Activated naive CD8-positive, alpha-beta T cell treated with anti-CD3 and anti-CD28 coated beads, Interleukin-2, amount 10 ng/mL, durations not matched to agents 7 days and 5 days (primary cell): ENCODE data around the gene GOT1. TPM values are rescaled to one million over a fixed set of nuclear protein-coding genes. Genes with fewer than 3 reads are reported as not detected.

Experiments used
- ATAC-seq: fragments of 150-1000 bp; cut with Tn5 transposase; one replicate; pipeline ENCODE4 v1.10.0; 2021; ENCODE audit warnings: low read depth, moderate library complexity
- POLR2A ChIA-PET: fragments of 350-600 bp; sonication (Branson Sonifier 250); formaldehyde crosslinking; loops from one replicate; lab custom pipeline; 2021; ENCODE audit warnings: antibody characterized with exemption; lab: Charles Lee
- DNase-seq: peaks from one replicate; pipeline ENCODE4 v3.0.0; 2021
- H3K27ac Mint-ChIP-seq: one replicate; pipeline ENCODE4 v1.8.0; 2022; ENCODE audit warnings: mild to moderate bottlenecking, mixed read lengths
- H3K27me3 Mint-ChIP-seq: one replicate; pipeline ENCODE4 v1.8.0; 2022; ENCODE audit warnings: mild to moderate bottlenecking, moderate library complexity, mixed read lengths
- H3K36me3 Mint-ChIP-seq: one replicate; pipeline ENCODE4 v1.8.0; 2021; ENCODE audit warnings: mild to moderate bottlenecking, mixed read lengths
- H3K4me1 Mint-ChIP-seq: one replicate; pipeline ENCODE4 v1.8.0; 2021; ENCODE audit warnings: mixed read lengths
- H3K4me3 Mint-ChIP-seq: one replicate; pipeline ENCODE4 v1.8.0; 2022; ENCODE audit warnings: mild to moderate bottlenecking, moderate library complexity, mixed read lengths
- H3K9me3 Mint-ChIP-seq: one replicate; pipeline ENCODE4 v1.8.0; 2021; ENCODE audit warnings: mixed read lengths
- total RNA-seq, 2 experiments: library from RNA; stranded (reverse); gene quantifications; one replicate each; pipeline ENCODE4 v1.2.3, GENCODE V29; 2021

The GOT1 gene
- total RNA-seq, 2 experiments from 2014 or later: 22.6 to 24.0 TPM

DNA sequence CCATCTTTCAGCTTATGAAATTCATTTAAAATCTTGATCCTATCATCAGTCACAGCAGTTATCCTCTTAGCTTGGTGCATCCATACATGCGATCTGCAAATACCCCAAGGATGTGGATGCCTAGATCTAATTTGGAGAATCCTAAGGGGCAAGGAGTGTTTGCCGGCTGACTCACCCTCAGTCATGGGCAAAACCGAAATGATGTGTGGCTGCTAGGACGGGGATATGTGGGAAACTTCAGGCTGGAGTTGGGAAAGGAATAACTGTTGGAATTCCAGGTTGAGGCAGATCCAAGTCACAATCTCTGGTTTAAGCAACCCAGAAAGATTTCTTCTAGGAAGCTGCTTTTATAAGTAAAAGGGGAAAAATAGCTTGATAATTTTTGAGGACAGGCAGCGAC lies 19.7 kb upstream of the GOT1 start:
- H3K27me3 Mint-ChIP-seq: peaks cover 34% of the 10 kb centered on the region

DNA sequence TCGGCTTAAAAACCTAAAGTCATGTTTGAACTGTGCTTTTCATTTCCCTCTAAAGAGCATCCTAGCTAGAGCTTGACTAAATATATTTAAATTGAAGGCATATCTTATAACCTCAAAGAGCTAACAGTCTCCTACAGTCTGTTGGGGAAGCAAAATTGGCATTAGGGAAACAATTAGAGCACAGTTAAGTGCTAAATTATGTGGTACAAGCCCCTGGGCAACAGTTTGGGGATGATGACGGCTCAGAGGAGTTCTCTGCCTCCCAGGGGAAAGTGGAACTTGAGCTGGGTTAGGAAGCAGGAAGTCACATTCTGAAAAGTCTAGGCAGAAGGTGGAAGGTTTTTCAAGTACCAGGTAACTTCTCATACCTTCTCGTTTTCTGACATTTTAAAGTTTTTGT lies 18.6 kb upstream of the GOT1 start:
- no peak for ATAC-seq
- POLR2A ChIA-PET: interaction anchor here (0.6 kb wide), 1 partner anchor 321 kb away, joined by 3 read pairs; no protein-coding TSS in a partner anchor
- Mint-ChIP-seq H3K4me1 (no peaks in the 10 kb centered on the region), H3K36me3 (no peaks in the 10 kb centered on the region), H3K9me3 (no peaks in the 10 kb centered on the region), H3K27ac (no peak overlapping the region), H3K27me3 (peaks cover 31% of the 10 kb centered on the region), H3K4me3 (no peak overlapping the region)
- no peak for DNase-seq

More for the DNA sequence above, 19.7 kb upstream of the GOT1 start:
- Mint-ChIP-seq H3K4me1 (no peaks in the 10 kb centered on the region), H3K36me3 (no peaks in the 10 kb centered on the region), H3K9me3 (no peaks in the 10 kb centered on the region), H3K4me3 (no peak overlapping the region), H3K27ac (no peak overlapping the region)
- ATAC-seq (no peak), DNase-seq (no peak)
- POLR2A ChIA-PET: no interaction called here

DNA sequence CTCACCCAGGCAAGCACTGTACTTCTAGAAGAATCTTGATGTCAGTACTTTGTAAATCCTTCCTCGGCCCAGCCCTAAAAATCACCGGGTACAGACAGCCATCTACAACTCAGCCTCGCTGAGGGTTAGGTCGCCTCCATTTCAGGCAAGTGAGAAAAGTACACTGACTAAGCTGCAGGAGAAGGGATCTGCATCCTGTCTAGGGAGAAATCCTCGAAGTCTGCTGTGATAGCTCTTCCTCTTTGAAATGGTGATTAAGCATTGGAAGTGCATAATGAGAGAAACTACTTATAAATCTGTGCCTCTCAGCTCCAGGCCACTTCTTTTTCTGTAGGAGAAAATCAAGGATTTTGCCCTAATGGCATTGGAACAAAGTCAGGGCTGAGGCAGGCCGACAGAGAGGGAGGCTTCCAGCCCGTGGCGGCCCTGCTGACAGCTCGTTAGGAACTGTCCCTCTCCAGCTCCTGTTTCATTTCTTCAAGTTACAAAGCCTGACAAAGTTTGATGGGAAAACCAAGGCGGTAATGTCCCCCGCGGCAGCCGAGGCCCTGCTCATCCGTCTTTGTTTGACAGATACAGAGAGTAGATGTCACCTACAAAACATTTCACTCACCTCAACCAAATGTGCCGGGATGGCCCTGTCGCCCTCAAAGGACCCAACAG lies 14.1 kb upstream of the GOT1 start:
- H3K36me3 Mint-ChIP-seq: no peaks in the 10 kb centered on the region
- H3K4me1 Mint-ChIP-seq: no peaks in the 10 kb centered on the region
- ATAC-seq: no peak
- H3K27ac Mint-ChIP-seq: no peak overlapping the region
- H3K27me3 Mint-ChIP-seq: peaks cover 10% of the 10 kb centered on the region
- H3K9me3 Mint-ChIP-seq: no peaks in the 10 kb centered on the region
- POLR2A ChIA-PET: no interaction called here
- no peak overlapping the region for H3K4me3 Mint-ChIP-seq
- DNase-seq: no peak

DNA sequence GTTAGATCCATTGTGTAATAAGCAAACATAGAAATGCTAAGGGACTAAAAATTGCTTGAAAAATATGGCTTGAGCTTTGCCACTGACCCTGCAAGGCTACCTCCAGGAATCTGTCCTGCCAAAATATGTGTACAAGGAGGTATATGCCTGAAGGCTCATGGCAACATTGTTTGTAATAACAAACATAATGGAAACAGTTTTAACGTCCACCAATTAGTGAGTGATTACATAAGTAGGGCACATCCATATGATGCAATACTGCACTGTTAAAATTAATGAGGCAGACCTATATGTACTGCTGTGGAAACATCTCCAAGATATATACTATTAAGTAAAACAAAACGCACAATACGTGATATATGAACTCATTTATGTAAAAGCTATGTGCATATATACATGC lies 13.1 kb upstream of the GOT1 start:
- ATAC-seq: no peak
- no peak overlapping the region for H3K27ac Mint-ChIP-seq
- H3K27me3 Mint-ChIP-seq: peaks cover 4% of the 10 kb centered on the region
- no peak overlapping the region for H3K4me3 Mint-ChIP-seq
- POLR2A ChIA-PET: no interaction called here
- H3K4me1 Mint-ChIP-seq: no peaks in the 10 kb centered on the region
- no peak for DNase-seq
- H3K9me3 Mint-ChIP-seq: no peaks in the 10 kb centered on the region
- no peaks in the 10 kb centered on the region for H3K36me3 Mint-ChIP-seq

DNA sequence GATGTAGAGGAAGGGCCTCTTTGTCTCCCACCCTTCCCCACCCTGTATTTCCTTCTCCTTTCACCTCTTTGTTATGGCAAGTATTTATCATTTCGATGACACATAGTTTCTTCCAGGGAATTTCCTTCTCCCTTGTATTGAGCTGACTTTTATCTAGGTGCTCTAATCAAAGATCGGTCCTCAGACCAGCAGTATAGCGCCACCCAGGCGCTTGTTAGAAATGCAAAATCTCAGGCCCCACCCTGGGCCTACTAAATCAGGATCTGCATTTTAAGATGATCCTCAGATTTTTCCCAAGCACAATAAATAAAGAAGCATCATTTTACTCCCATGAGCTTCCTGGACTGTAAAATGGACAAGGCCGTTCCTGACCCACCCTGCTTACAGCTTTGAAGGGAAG lies 12.0 kb upstream of the GOT1 start:
- Mint-ChIP-seq H3K27me3 (peaks cover 2% of the 10 kb centered on the region), H3K27ac (no peak overlapping the region), H3K9me3 (no peaks in the 10 kb centered on the region), H3K4me3 (no peak overlapping the region), H3K36me3 (no peaks in the 10 kb centered on the region), H3K4me1 (no peaks in the 10 kb centered on the region)
- ATAC-seq (no peak), DNase-seq (no peak)
- POLR2A ChIA-PET: no interaction called here

DNA sequence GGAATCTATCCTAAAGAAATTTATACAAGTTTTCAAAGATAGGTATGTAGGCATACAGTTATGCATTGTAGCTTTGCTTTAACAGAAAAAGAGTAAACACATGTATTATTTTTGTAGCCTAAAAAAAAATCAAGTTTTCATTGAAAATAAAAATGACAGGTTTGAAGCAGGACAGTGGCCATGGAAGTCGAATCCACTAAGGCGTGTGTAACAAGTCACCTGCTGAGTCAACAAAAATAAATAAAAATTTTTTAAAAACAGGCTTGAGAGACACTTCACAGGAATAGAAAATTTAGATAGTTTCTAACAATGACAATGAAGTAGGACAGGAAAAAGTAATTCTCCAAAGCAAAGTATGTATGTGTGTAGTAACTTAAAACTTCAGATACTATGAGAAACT lies 8.5 kb upstream of the GOT1 start:
- Mint-ChIP-seq H3K9me3 (no peaks in the 10 kb centered on the region), H3K4me1 (peaks cover 3% of the 10 kb centered on the region), H3K27me3 (no peaks in the 10 kb centered on the region), H3K36me3 (no peaks in the 10 kb centered on the region), H3K27ac (no peak overlapping the region), H3K4me3 (no peak overlapping the region)
- ATAC-seq (no peak), DNase-seq (no peak)
- POLR2A ChIA-PET: no interaction called here

DNA sequence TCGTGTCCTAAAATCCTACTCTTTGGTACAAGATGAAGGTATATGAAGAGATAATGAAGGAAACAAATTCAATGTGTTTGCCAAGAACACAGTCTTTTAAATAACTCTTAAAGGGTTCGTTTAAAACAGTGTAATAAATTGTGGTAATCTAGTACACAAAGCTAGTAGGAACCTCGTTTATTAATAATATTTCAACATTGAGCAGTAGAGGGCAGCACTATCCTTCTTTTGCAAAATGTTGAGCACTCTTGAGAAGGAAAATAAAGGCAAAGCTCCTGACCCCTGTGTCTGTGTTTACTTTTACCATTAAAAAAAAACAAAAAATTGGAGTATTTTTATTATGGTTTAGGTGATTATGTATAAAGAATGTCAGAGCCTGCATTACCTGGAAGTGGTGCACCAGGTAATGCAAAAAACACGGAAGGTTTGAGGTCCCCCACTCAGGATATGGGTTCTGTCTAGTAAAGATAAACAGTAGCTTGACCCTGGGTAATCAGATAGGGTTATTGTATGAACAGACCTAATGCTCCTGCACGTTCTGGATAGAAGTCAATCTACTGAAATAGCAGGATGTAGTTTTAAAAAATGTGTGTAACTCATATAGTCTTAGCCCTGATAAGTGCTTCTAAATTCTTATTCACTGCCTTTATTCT lies 5.7 kb upstream of the GOT1 start:
- POLR2A ChIA-PET: interaction anchor here (0.7 kb wide), 1 partner anchor 24 kb away, joined by 3 read pairs; no protein-coding TSS in a partner anchor
- ATAC-seq (no peak), DNase-seq (no peak)
- Mint-ChIP-seq H3K4me1 (peaks cover 19% of the 10 kb centered on the region), H3K36me3 (peaks cover 3% of the 10 kb centered on the region), H3K27ac (no peak overlapping the region), H3K4me3 (no peak overlapping the region), H3K27me3 (no peaks in the 10 kb centered on the region), H3K9me3 (no peaks in the 10 kb centered on the region)

DNA sequence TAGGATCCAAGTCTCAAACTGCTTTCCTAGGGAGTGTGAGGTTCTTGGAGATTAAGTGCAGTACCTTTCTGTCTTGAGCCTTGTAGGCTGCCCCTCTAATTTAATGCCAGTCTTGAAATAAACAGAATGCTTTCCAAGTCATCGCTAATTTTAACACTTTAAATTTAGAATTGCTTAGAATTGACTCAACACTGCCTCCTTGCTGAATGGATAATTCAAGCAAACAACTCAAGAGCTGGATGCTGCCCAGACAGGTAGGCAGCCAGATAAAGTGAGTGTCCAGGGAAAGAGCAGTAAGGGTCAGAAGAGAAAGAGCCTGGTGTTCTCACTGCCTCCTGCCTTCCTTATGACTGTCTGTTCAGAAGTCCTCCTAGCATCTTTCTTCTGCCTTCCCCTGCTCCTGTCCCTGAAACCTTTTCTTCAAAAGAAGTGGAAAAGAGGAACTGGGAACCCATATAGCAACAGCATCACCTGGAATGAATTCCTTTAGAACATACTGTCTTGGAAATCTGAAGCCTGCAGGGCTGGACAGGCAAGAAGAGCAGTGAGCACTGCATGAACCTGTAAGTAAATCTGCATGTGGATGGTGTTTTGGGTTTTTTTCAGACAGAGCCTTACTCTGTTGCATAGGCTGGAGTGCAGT lies 3.1 kb upstream of the GOT1 start:
- no peaks in the 10 kb centered on the region for H3K9me3 Mint-ChIP-seq
- no peak for DNase-seq
- H3K27me3 Mint-ChIP-seq: no peaks in the 10 kb centered on the region
- H3K4me1 Mint-ChIP-seq: peaks cover 32% of the 10 kb centered on the region
- no peak overlapping the region for H3K27ac Mint-ChIP-seq
- no peak for ATAC-seq
- POLR2A ChIA-PET: no interaction called here
- no peak overlapping the region for H3K4me3 Mint-ChIP-seq
- H3K36me3 Mint-ChIP-seq: peaks cover 6% of the 10 kb centered on the region

DNA sequence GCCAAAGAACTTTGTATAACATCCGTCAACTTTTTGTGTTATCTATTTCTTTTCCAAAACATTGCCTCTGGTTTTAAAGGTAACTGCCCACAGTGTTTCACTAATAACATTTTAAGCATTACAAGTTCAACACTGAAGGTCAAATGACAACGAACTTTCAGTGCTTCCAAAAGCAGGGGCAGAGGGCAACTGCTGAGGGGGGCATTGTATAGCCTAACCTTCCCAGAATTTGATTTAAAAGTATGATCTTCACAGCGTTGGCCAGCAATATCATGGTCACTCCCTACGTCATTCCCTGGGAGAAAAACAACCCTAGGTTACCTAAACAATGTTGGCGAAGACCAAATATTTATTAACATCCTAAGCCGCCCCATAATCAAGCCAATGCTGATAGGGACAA lies 2.5 kb upstream of the GOT1 start:
- POLR2A ChIA-PET: no interaction called here
- H3K27ac Mint-ChIP-seq: no peak overlapping the region
- no peaks in the 10 kb centered on the region for H3K27me3 Mint-ChIP-seq
- H3K36me3 Mint-ChIP-seq: peaks cover 6% of the 10 kb centered on the region
- H3K4me3 Mint-ChIP-seq: no peak overlapping the region
- ATAC-seq (no peak), DNase-seq (no peak)
- H3K4me1 Mint-ChIP-seq: peaks cover 32% of the 10 kb centered on the region
- no peaks in the 10 kb centered on the region for H3K9me3 Mint-ChIP-seq

DNA sequence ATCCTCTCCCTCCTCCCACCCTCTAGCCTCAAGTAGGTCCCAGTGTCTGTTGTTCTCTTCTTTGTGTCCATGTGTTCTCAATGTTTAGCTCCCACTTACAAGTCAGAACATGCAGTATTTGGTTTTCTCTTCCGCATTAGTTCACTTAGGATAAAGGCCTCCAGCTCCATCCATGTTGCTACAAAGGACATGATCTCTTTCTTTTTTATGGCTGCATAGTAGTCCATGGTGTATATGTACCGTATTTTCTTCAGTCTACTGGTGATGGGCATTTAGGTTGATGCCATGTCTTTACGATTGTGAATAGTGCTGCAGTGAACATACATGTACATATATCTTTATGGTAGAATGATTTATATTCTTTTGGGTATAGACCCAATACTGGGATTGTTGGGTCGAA lies 1.6 kb upstream of the GOT1 start:
- H3K36me3 Mint-ChIP-seq: peaks cover 6% of the 10 kb centered on the region
- peak overlapping the region; percentile 73 for H3K4me3 Mint-ChIP-seq
- H3K4me1 Mint-ChIP-seq: peaks cover 32% of the 10 kb centered on the region
- no peak for DNase-seq
- POLR2A ChIA-PET: no interaction called here
- no peak for ATAC-seq
- no peaks in the 10 kb centered on the region for H3K27me3 Mint-ChIP-seq
- H3K9me3 Mint-ChIP-seq: no peaks in the 10 kb centered on the region
- H3K27ac Mint-ChIP-seq: peak overlapping the region; percentile 10

DNA sequence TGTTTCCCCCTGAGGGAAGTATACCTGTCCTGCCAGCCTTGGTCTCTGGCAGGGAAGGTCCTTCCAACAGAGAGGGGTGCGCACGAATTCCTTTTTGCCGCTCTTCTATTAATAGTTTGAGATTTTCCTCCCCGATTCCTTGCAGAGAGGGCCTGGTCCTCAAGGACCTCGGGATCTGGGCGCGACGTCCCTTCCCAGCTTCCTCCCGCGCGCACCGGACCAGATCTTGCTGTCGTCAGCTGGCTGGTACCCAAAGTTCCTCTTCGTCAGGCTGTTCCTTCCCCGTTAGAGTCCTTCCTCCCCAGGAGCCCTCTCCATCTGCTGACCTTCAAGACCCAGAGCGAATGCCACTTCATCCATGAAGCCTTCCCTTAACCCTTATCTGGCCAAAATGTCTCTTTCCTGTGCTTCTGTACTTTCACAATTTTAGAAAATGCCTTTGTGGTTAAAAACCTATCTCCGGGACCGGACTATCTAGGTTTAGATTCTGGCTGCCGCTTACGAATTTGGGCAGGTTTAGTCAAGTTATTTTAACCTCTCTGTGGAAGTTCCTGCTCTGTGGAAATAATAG lies 851 bp upstream of the GOT1 start:
- H3K4me3 Mint-ChIP-seq: peak overlapping the region; percentile 99
- POLR2A ChIA-PET: interaction anchor here (0.6 to 2.5 kb wide), 7 partner anchors 19 to 684 kb away, joined by 3 to 15 read pairs (median 5); partner anchors contain the start of genes COX15, CUTC and SLC25A28
- ATAC-seq (no peak), DNase-seq (no peak)
- H3K27me3 Mint-ChIP-seq: no peaks in the 10 kb centered on the region
- no peaks in the 10 kb centered on the region for H3K9me3 Mint-ChIP-seq
- H3K4me1 Mint-ChIP-seq: peaks cover 32% of the 10 kb centered on the region
- H3K27ac Mint-ChIP-seq: peak overlapping the region; percentile 96
- H3K36me3 Mint-ChIP-seq: peaks cover 6% of the 10 kb centered on the region

DNA sequence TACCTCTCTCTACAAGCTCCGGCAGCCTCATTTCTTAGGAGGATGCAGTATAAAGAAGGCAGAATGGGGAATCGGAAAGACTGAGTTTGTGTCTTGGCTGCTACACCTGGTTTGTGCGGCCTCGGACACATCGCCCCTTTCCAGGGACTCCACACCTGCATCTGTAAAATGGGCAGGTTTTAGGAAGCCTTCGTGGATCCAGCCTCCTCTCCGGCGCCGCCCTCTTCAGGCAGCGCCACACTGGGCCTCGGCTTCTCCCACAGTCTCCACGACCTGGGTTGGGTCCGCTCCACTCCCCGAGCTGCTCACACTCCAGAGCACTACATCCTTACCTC lies 341 bp downstream of the GOT1 start:
- POLR2A ChIA-PET: interaction anchor here (1.3 to 2.5 kb wide), 4 partner anchors 18 to 191 kb away, joined by 3 to 15 read pairs (median 8); partner anchors contain the start of gene SLC25A28
- peaks cover 6% of the 10 kb centered on the region for H3K36me3 Mint-ChIP-seq
- ATAC-seq: peak; percentile 1
- no peak for DNase-seq
- peak overlapping the region; percentile 96 for H3K27ac Mint-ChIP-seq
- H3K27me3 Mint-ChIP-seq: no peaks in the 10 kb centered on the region
- peaks cover 30% of the 10 kb centered on the region for H3K4me1 Mint-ChIP-seq
- no peaks in the 10 kb centered on the region for H3K9me3 Mint-ChIP-seq
- H3K4me3 Mint-ChIP-seq: peak overlapping the region; percentile 99

DNA sequence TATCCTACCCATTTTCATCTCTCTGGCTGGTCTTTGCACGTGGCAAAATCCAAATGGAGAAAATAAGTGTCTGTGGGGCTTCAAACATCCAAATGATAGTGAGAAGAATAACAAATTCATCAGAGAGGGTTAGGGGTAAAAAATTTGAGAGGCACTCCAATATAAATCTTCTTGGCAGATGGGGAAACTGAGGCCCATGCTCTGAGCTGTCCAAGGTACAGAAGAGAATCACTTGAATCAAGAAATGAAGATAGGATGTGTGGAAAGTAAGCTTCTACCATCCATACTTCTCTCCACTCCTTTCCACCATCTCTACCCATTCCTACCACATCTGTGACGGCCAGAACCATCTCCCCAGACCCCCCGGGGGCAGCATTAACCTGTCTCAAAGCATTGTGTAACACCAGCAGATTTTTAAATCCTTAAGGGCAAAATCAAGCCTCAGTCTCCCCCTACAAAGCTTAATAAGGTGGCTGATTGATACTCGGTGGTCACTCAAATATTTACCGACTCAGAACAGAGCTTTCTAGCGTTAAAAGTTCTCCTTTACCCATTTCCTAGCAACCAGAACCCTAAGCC lies 818 bp downstream of the GOT1 start:
- POLR2A ChIA-PET: interaction anchor here (1.3 to 2.5 kb wide), 4 partner anchors 18 to 192 kb away, joined by 3 to 15 read pairs (median 8); partner anchors contain the start of gene SLC25A28
- Mint-ChIP-seq H3K36me3 (peaks cover 6% of the 10 kb centered on the region), H3K4me1 (peaks cover 30% of the 10 kb centered on the region), H3K4me3 (peak overlapping the region; percentile 99), H3K27ac (peak overlapping the region; percentile 96), H3K27me3 (no peaks in the 10 kb centered on the region), H3K9me3 (no peaks in the 10 kb centered on the region)
- ATAC-seq (no peak), DNase-seq (no peak)
